Cardiac fibroblast (primary cell): ENCODE results near the gene FSIP1.

ENCODE experiments used
- DNase-seq, 2 donors: peaks; one replicate each; pipeline versions ENCODE4 v3.0.0 to v3.0.0-alpha.2; 2010; ENCODE audit warnings: low read depth in 2 of 2
- H3K4me3 ChIP-seq, 2 donors: replicated peaks in 1 of 2; 1 replicate in 1 of 2; 2 replicates in 1 of 2; pipeline ENCODE4 v1.5.1; 2011; ENCODE audit warnings: low read depth in 2 of 2, low read length in 2 of 2, mild to moderate bottlenecking in 2 of 2, moderate library complexity in 1 of 2
- CTCF ChIP-seq: IDR thresholded peaks from one replicate; pipeline ENCODE4 v1.5.1; 2011; ENCODE audit warnings: low read depth, mild to moderate bottlenecking, low read length, inconsistent platforms

The FSIP1 gene

DNA sequence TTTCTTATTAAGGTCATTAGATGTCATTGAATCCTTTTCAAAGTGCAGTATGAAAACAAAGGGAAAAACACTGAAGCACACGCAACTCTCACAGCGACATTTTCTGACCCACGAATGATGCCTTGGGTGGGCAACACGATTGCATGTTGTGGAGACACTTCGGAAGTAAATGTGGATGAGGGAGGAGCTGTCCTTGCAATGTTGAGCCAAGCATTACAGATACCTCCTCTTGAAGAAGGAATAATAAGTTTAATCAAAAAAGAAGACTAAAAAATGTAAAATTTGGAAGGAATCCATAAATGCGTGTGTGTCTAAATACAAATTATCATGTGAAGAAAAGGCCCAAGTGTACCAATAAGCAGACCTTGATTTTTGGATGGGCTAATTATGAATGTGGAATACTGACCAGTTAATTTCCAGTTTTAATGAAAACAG, 184.9 kb downstream of the FSIP1 start:
- no peak for TF ChIP-seq CTCF
- DNase-seq, result peak; percentile 66 to 87
- H3K4me3 ChIP-seq, result no peak overlapping the region

- no peak overlapping the region for H3K4me3 ChIP-seq
- TF ChIP-seq CTCF, result no peak
- DNase-seq, result no peak
These were observed 185.3 kb downstream of the FSIP1 start for GRCh38 chr15:39597336-39597735.

DNA sequence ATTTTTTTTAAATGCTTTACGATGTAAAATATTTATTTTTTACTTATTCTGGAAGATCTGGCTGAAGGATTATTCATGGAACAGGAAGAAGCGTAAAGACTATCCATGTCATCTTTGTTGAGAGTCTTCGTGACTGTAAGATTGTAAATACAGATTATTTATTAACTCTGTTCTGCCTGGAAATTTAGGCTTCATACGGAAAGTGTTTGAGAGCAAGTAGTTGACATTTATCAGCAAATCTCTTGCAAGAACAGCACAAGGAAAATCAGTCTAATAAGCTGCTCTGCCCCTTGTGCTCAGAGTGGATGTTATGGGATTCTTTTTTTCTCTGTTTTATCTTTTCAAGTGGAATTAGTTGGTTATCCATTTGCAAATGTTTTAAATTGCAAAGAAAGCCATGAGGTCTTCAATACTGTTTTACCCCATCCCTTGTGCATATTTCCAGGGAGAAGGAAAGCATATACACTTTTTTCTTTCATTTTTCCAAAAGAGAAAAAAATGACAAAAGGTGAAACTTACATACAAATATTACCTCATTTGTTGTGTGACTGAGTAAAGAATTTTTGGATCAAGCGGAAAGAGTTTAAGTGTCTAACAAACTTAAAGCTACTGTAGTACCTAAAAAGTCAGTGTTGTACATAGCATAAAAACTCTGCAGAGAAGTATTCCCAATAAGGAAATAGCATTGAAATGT, 186.1 kb downstream of the FSIP1 start:
- no peak for TF ChIP-seq CTCF
- H3K4me3 ChIP-seq, result no peak overlapping the region
- DNase-seq, result peak; percentile 27 to 67

- no peak overlapping the region for H3K4me3 ChIP-seq
- TF ChIP-seq CTCF, result no peak
- DNase-seq, result peak; percentile 33 to 67
These were observed 187.1 kb downstream of the FSIP1 start for GRCh38 chr15:39595338-39596221.

- no peak overlapping the region for H3K4me3 ChIP-seq
- TF ChIP-seq CTCF, result no peak
- DNase-seq, result peak; percentile 49 to 57
These were observed 187.9 kb downstream of the FSIP1 start for GRCh38 chr15:39594446-39595337.

- H3K4me3 ChIP-seq, result no peak overlapping the region
- DNase-seq, result peak in 1 of 2 donors; percentile 55
- TF ChIP-seq CTCF, result no peak
These were observed 188.8 kb downstream of the FSIP1 start for GRCh38 chr15:39593656-39594445.
